HL-60 (cell line): ENCODE results near the gene TMCC3.
A peak's percentile ranks its signal among the peaks of the same experiment; 100 is the strongest.

Experiments used
- DNase-seq, 2 experiments: peaks; one replicate each; pipeline ENCODE4 v3.0.0-alpha.2; 2010 to 2020; ENCODE audit warnings: low read depth in 1 of 2, low spot score in 1 of 2
- H3K27ac ChIP-seq: fragments of 250-450 bp; sonication (Bioruptor Pico); replicated peaks from 2 replicates; pipeline ENCODE4 v1.5.1; 2020; ENCODE audit warnings: mild to moderate bottlenecking, moderate library complexity
- H3K27me3 ChIP-seq: fragments of 250-450 bp; sonication (Bioruptor Pico); 2 replicates; pipeline ENCODE4 v1.5.1; 2021; ENCODE audit warnings: mild to moderate bottlenecking, moderate library complexity; ENCODE audit not compliant: insufficient read depth, poor library complexity, severe bottlenecking
- H3K4me3 ChIP-seq: replicated peaks from 2 replicates; pipeline ENCODE4 v1.5.1; 2011; ENCODE audit warnings: mild to moderate bottlenecking, control low read depth, low read length; ENCODE audit not compliant: insufficient read depth
- CTCF ChIP-seq: IDR thresholded peaks from one replicate; pipeline ENCODE4 v1.5.1; 2011; ENCODE audit warnings: low read length, control low read depth, inconsistent platforms; ENCODE audit not compliant: insufficient read depth
- GABPA ChIP-seq: IDR thresholded peaks from 2 replicates; pipeline ENCODE4 v1.6.1; 2012; ENCODE audit warnings: low read depth
- POLR2AphosphoS5 ChIP-seq: IDR thresholded peaks from 2 replicates; pipeline ENCODE4 v1.6.1; 2012; ENCODE audit warnings: low read depth
- REST ChIP-seq: IDR thresholded peaks from 2 replicates; pipeline ENCODE4 v1.6.1; 2012; ENCODE audit warnings: low read depth; ENCODE audit not compliant: insufficient replicate concordance
- SPI1 ChIP-seq: IDR thresholded peaks from 2 replicates; pipeline ENCODE4 v1.6.1; 2012; ENCODE audit warnings: low read depth, mild to moderate bottlenecking, borderline replicate concordance

TMCC3 gene

DNA sequence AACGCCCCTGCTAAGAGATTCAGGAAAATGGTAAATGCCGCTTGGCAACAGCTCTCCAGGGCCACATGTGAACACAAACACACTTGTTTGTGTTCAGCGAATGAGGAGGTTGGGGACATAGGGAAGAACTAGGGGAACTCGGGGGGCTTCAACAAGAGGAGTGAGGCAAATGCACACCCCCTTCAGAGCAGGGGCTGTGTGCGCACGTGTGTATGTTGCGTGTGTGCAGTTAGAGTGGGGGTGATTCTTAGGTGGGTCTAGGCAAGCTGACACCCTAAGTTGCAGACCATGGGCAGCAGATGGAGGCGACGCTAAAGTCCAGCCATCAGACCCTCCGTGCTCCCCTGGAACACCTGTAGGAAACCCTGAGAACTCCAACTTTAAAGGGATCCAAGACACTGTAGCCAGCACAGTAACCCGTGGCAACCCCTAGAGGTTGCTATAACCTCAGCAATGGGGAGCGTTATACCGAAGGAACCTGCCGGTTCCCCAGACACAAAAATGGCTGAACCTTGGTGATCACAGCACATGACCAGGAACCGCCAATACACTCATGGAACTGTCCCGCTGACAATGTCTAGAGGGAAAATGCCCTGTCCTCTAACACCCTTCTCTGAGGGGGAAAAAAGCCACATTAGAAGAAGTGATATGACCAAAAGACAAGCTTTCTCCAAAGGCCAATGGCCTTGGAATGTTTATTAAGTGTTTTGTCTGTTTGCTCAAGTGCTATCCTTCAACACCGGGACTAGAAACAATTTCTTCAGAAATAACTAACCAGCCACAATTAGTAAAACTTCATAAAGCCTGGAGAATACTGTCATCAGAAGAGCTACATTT lies 104.2 kb downstream of the TMCC3 start:
- peak in 1 of 2 experiments; percentile 28 for DNase-seq
- H3K27ac ChIP-seq: no peak overlapping the region
- no peaks in the 10 kb centered on the region for H3K27me3 ChIP-seq
- no peak overlapping the region for H3K4me3 ChIP-seq
- no peak for TF ChIP-seq POLR2AphosphoS5
- TF ChIP-seq SPI1: no peak
- TF ChIP-seq REST: no peak
- TF ChIP-seq GABPA: no peak
- peak; percentile 0 for TF ChIP-seq CTCF

DNA sequence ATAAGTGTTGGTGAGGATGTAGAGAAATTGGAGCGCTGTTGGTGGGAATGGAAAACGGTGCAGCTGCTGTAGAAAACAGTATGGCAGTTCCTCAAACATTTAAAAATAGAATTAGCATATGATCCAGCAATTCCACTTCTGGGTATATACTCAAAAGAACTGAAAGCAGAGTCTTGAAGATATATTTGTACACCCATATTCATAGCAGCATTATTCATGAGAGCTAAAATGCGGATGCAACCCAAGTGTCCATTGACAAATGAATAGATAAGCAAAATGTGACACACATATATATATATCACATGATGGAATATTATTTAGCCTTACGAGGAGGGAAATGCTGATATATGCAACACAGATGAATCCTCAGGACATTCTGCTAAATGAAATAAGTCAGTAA lies 106.0 kb downstream of the TMCC3 start:
- no peak overlapping the region for H3K27ac ChIP-seq
- no peaks in the 10 kb centered on the region for H3K27me3 ChIP-seq
- TF ChIP-seq REST: no peak
- TF ChIP-seq POLR2AphosphoS5: no peak
- no peak for TF ChIP-seq CTCF
- no peak for TF ChIP-seq SPI1
- TF ChIP-seq GABPA: no peak
- H3K4me3 ChIP-seq: no peak overlapping the region
- DNase-seq: no peak

DNA sequence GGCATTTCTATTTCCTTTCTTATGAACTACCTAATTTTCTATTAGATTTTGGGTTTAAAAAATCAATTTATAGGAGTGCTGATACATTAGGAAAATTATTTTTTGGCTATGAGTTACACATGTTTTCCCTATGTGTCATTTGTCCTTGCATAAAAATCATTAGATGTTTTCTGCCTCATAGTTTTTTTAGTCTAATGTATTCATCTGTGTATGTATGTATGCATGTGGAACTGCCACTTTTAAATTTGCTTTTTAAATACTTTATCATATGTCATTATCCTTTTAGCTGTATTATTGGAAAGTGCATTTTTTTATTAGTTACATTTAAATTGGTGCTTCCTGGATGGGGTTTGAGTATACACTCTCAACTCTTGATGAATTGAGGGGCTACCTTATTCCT lies 112.0 kb downstream of the TMCC3 start:
- H3K27me3 ChIP-seq: no peaks in the 10 kb centered on the region
- no peak for TF ChIP-seq GABPA
- TF ChIP-seq SPI1: no peak
- no peak for TF ChIP-seq REST
- TF ChIP-seq CTCF: no peak
- no peak for TF ChIP-seq POLR2AphosphoS5
- DNase-seq: no peak
- no peak overlapping the region for H3K27ac ChIP-seq
- H3K4me3 ChIP-seq: no peak overlapping the region
